Stimulated activated CD4-positive, alpha-beta T cell treated with anti-CD3 and anti-CD28 coated beads, Interleukin-12 subunit alpha, Interleukin-12 subunit beta, amount 100 ng/mL, for 24 hours (primary cell): ENCODE data around the gene NINL.
"Not testable (repeated sequence)": the region's sequence is repeated elsewhere in the genome, so short reads cannot be mapped to it uniquely, and the experiment has no call there.

Experiments used
- DNase-seq, 2 experiments: peaks; one replicate each; pipeline ENCODE4 v3.0.0-alpha.2; 2020; ENCODE audit warnings: low read depth in 2 of 2

The NINL gene

GRCh38 chr20:25552977-25553376 is 32.4 kb downstream of the NINL start:
- no peak for DNase-seq

GRCh38 chr20:25551413-25552215 is 33.7 kb downstream of the NINL start:
- DNase-seq, result no peak

DNA sequence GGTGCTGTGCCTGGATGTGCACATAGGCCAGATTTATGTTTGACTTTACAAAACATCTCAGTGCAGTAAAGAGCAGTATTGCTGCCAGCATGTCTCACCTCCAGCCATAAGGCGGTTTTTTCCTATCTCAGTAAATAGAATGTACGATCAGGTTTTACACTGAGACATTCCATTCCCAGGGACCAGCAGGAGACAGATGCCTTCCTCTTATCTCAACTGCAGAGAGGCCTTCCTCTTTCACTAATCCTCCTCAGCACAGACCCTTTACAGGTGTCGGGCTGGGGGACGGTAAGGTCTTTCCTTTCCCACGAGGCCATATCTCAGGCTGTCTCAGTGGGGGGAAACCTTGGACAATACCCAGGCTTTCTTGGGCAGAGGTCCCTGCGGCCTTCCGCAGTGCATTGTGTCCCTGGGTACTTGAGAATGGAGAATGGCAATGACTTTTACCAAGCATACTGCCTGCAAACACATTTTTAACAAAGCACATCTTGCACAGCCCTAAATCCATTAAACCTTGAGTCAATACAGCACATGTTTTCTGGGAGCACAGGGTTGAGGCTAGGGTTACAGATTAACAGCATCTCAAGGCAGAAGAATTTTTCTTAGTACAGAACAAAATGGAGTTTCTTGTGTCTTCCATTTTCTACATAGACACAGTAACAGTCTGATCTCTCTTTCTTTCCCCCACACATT is 34.5 kb downstream of the NINL start:
- not testable (repeated sequence) for DNase-seq

- no peak for DNase-seq
Observed at GRCh38 chr20:25549843-25550477, 35.4 kb downstream of the NINL start.

- DNase-seq, result no peak
Observed at GRCh38 chr20:25549172-25549773, 36.1 kb downstream of the NINL start.

GRCh38 chr20:25548613-25549086 is 36.7 kb downstream of the NINL start:
- no peak for DNase-seq

- DNase-seq, result no peak
Observed at GRCh38 chr20:25547999-25548398, 37.3 kb downstream of the NINL start.

DNA sequence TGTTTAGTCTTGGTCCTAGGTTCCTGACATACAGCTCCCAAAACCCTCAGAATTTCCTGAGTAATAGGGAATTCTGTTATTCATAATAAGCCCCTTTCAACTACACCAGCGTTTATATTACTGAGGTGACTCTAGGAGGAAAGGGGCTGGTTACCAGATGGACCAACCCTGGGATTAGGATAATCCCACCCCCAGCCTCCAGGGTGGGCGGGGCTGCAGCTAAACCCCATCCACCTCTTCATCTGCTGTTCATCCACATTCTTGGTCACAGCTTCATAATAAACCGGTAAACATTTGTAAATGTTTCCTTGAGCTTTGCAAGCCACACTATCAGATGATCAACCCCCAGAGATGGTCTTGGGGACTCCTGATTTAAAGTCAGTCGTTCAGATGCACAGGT is 38.3 kb downstream of the NINL start:
- DNase-seq, result no peak

- no peak for DNase-seq
Observed at GRCh38 chr20:25546048-25546447, 39.3 kb downstream of the NINL start.

DNA sequence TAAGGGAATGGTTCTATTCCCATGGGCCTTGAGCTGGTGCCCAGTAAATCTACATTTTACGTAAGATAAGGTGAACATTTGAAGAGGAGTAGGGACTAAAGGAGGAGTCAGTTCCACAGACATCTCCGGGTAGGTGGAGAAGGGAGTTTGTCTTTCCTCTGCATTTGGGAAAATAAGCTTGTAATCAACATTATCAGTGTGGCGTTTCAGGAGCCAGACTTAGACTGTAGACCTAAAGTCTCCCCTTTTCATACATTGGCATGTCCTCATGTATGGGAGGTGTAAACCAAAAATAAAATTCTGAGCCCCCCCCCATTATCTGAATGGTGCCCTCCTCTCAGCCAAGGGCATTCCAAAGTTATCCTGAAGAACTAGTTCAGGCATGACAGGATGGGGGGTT is 40.2 kb downstream of the NINL start:
- DNase-seq, result no peak

- DNase-seq, result no peak
Observed at GRCh38 chr20:25544734-25545133, 40.6 kb downstream of the NINL start.

DNA sequence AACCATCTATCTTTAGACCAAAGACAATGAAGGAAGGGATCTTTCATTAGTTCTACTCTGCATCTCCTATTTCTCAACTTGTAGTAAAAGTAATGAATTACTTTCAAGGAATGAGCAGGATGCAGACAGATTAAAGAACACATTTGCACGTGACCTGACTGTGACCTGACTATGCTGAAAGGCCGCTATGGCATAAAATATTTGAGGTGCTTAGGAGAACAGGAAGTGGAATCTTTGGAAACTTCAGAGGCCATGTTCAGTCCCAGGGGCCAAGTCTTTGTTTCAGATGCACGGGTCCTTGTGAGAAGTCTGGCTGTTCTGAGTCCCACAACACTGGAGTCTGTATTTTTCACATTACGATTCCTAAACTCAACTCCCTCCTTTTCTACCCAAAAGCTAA is 41.0 kb downstream of the NINL start:
- no peak for DNase-seq

GRCh38 chr20:25543068-25543467 is 42.3 kb downstream of the NINL start:
- DNase-seq, result no peak

DNA sequence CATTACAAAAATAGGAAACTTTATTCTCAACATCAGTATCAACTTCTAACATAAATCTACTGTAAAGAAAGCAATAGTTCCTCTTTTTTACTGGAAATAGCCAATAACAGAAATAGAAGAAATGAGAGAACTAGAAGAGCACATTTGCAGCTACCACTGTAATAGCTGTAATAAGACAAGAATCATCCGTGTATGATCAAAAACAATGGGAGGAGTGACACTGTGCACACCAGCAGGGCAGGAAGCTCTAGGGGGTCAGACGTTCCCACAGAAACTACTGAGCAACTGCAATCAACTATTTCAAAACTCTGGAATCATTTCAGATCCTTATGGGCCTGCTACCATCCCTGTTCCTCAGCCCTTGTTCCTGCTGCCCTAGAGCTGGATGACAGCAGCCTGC is 43.7 kb downstream of the NINL start:
- DNase-seq, result no peak

DNA sequence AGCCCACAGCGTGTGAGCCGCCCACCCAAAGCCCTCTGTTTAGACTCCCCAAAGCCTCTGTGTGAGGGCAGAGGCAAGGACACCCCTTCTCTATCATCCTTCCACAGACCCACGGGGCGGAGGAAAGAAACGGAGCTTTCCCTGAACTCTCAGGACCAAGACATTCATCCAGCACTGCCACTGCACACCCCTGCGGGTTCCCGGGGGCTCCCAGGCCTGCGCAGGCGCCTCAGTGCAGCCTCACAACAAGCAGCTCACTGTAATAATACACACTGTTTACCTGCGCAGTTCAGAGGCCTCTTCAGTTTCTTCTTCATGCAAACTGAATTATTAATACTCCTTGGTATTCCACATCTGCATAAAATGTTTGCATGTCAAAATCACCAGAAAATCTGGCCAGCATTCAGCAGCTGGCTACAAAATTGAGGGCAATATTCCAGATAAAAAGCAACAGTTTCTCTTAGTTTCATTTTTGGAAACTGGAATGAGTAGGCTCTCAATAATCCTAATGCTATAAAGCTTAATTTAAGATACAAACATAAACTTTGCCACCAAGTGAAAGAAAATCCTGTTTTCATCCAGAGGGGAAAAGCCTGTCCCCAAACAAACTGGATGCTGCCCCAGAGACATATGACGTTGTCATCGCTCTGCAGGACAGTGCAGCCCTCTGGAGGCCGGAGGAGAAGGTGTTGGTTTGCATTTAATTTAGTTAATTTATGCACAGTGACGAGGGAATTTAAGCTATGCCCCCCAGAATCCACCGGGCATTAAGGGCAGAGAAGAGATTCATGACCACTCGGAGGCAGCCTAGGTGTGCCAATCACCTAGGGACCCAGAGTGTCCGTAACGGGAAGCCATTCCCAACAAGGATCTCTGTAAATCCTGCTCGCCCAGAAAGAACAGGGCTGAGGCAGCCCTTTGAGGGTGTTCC is 45.3 kb downstream of the NINL start:
- DNase-seq, result no peak

DNA sequence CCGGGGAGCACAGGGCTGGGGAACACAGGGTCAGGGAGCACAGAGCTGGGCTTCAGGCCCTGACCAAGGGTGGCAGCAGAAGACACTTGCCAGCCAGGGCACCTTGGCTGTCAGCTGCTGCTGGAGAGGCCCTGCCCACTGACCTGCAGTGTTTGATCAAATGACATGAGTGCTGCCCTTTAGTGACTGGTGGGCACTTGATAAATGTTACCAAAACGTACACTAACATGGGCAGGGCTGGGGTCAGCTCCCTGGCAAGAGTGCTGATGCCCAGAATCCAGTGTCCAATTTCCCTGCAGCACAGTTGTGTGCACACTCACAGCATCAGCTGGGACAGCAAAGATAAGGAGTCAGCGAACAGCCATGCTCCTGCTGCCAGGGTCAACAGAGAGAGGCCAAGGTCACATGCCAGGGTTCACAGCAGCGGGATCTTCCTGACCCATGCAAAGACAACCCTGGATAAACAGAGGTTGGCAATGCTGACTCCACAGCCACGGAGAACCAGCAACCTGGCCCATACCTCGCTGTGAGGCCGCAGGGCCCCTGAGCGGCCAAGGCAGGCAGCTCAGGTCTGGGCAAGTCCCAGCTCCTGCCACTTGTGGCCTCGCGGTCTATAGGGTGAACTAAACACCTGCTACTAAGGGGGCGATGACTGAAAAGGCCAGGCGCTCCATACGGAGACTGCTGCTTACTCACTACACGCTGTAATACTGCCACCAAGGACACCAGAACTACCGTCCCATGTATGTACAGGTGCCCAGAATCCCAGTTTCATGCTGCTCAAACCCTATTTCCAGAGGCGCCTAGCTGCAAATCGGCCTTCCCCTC is 46.3 kb downstream of the NINL start:
- DNase-seq, result no peak

GRCh38 chr20:25537890-25538289 is 47.4 kb downstream of the NINL start:
- no peak for DNase-seq

GRCh38 chr20:25535762-25536161 is 49.6 kb downstream of the NINL start:
- no peak for DNase-seq

DNA sequence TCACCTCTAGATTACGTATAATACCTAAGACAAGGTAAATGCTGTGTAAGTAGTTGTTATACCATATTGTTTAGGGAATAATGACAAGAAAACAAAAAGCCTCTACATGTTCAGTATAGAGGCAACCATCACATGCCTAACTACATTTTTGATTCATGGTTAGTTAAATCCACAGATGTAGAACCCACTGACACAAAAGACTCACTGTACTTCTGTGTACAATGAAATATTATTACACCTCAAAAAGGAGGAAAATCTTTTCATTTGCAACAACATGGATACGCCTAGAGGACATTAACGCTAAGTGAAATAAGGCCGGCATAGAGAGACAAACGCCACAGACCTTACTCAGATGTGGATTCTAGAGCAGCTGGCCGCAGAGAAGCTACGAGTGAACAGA is 50.5 kb downstream of the NINL start:
- no peak for DNase-seq
